Medulla oblongata (tissue), 1 donor: ENCODE results near the gene PYGB.

Experiments used
- DNase-seq: peaks from one replicate; pipeline ENCODE4 v3.0.0-alpha.2; 2015; ENCODE audit errors: extremely low spot score

Gene PYGB

DNA sequence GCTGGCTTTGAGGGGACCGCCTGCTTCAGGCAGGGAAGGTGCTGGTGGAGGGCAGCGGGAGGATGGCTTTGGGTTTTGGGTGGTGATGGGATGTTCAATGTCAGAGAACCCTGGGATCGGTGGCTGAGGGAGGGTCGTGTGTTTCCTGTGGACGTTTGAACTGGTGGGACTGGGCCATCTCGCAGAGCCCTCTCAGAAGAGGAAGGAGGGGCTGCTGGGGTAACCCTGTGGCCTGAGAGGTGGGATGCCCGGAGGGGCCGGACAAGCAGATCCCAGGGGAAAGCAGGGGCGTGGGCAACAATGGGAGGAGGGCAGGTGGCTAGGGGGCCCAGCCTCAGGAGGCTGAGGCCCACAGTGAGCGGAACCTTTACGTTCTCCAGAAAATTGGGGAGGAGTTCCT is 34.9 kb downstream of the PYGB start:
- no peak for DNase-seq

DNA sequence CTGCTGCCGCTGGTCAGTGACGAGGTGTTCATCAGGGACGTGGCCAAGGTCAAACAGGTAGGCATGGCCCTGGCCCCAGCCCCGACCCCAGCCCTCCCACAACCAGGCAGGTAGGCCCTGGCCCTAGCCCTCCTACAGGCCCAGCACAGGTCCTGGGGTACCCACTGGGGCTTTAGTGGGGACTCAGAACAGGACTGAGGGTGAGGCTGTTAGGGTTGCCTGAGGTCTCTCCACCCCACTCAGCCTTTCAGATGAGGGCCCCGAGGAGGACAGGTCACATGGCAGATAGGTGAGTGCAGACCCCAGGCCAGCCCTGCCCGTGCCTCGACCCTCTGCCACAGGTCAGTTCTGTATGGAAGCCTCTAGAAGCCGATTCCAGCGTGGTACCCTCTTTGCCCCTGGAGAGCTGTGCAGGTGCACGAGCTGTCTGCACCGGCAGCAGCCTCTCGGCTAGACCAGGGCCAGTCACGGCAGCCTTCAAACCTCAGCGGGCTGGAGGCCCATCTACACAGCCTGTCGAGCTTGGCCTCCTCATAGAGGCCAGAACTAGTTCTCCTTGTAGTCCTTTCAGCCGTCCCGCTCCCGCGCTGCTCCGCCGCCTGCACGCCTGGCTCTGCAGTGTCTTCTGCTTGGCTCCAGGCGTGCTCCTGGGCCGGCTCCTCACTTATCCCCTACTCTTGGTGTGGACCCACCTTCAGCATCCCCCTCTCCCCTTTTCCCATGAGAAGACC is 35.5 kb downstream of the PYGB start:
- no peak for DNase-seq

DNA sequence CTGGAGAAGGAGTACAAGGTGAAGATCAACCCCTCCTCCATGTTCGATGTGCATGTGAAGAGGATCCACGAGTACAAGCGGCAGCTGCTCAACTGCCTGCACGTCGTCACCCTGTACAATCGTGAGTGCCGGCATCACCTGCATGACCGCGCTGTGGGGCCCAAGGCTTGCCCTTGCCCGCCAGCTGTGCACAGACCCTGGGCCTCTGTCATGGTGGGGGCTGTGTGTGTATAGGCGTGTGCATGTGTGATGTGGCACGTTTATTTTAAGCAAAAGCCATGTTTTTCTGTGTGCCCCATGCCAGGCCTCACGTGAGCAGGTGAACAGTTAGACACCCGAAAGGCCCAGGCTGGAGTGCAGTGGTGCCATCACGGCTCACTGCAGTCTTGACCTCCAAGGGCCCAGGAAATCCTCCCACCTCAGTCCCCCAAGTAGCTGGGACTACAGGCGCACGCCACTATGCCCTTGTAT is 36.3 kb downstream of the PYGB start:
- no peak for DNase-seq

DNA sequence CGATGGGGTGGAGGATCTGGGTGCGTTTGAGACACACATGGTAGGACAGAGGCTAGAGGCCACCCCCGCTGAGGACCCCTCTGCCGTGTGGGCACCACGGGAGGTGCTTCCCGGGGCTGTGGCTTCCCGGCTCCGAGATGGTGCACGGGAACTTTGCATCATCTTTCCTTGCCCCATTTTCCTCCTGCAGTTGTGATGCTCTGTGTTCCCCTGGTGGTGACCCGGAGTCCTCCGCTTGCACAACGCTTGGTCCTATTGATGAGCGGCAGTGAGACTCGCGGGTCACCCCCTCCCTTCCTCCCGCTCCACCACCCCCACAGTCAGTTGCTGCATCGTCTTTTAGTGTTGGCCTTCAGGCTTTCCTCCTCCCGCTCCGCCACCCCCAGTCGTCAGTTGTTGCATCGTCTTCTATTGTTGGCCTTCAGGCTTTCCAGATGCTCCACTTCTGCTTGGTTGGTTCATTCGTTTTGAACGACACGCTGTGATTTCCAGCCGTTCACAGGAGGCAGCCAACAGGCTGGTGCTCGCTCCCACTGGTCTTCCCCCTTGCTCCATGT is 37.3 kb downstream of the PYGB start:
- no peak for DNase-seq

DNA sequence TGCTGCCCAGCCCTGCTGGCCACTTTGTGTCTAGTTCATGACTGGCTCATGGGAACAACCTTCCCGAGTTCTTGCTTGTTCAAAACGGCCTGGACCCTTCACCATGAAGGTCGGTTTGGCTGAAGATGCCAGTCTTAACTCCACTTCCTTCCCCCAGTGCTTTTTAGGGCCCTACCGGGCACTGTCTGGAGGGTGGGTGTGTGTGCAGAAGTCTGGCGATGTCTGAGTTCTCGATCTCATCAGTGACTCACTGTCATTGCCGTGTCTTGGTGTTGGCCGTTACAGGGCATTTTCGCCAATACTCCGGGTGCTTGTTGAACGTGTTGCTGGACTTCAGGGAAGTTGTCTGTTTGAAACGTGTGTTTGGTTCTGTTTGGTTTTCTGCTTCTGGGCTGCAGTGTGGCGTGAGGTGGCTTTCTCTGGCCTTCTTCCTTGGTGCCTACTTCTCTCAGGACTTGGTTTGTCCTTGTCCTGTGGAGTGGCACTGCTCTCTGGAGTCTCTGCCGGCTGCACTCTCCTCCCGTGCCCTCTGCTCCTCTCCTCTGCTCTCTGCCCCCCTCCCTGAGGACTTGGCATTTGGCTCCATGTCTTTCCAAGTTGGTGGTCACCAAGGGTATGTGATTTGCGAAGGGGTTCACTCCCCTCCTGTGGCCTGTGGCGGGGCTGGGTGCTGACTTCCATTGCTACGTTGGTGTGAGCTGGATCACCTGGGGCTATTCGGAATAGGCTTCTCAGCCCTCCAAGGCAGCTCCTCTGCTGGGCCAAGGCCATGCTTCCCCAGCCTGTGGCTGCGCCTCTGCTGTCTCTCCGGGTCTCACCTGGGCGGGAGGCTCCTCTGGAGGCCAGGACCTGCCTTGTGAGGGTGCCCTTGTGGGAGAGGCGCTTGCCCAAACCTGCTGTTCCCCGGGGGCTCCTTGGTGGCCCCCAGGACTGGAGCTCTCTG is 38.2 kb downstream of the PYGB start:
- DNase-seq = no peak

DNA sequence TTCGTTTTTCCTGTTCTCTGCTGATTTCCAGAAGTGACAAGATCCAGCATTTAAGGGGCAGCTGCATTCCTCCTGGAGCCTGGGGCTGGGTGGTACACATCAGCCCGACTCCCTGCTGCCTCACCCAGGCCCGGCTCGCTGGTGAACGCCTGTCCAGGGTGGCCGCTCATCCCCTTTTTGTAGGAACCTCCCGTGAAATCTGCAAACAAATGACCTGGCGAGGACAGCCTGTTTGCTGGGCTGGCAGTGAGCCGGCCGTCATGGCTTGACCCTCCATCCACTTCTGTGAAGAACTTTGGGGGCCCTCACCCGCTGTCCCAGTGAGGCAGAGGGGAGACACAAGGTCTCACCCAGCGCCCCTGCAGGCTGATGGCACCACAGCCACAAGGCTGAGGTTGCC is 39.0 kb downstream of the PYGB start:
- no peak for DNase-seq

DNA sequence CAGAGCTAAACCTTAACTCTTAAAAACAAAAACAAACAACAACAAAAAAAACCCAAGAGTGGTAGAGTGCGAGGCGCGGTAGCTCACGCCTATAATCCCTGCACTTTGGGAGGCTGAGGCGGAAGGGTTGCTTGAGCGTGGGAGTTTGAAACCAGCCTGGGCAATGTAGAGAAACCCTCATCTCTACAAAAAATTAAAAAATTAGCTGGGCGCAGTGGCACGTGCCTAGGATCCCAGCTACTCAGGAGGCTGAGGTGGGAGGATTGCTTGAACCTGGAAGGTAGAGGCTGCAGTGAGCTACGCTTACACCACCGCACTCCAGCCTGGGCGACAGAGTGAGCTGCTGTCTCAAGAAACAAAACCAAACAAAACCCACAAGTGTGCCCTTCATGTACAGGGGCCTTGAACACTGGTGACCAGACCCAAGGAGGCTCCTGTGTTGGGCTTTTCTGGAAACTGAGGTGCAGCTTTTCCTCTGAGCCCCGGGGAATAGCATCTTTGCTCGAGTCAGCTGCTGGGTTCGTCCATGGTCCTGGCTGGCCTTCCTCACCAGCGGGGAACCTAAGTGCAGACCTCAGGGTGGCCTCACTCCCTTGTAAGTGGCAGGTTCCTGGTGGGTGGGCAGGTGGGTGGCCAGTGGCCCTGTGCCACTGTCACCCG is 39.9 kb downstream of the PYGB start:
- no peak for DNase-seq

DNA sequence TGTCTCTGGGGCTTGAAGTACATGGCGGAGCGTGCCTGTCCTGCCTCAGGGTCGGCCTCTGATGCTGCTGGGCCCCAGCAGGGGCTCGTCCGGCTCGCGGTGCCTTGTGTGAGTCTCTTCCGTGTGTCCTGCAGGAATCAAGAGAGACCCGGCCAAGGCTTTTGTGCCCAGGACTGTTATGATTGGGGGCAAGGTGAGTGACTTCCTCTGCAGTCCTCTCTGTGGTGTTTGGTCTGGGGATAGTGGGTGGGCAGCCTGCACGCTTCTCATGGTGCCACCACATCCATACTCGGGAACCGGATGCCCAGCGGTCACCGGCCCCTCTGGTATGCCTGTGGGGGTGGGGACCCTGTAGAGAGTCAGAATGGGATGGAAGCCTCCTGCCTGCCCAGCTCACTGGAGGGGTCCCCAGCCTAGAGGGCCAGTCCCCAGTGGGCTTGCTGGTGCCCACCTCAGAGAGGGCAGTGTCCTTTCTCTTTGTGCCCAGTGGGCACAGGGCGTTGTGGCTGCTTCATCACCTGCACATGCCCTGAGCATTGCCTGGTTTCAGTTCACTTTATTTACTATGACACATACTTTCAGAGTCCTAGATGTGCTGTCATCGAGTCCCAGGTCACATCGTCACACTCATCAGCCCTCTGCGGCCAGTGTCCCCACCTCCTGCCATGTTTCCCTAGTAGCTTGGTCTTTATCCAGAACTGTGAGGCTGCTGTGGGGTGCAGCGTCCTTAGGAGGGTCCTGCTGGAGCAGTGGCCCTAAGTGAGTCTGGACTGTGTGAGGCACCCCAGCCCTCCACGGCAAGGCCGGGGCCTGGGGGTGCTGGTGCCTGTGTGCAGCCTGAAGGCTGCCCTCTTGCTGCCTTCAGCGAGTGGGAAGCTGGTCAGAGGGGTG is 40.7 kb downstream of the PYGB start:
- no peak for DNase-seq

DNA sequence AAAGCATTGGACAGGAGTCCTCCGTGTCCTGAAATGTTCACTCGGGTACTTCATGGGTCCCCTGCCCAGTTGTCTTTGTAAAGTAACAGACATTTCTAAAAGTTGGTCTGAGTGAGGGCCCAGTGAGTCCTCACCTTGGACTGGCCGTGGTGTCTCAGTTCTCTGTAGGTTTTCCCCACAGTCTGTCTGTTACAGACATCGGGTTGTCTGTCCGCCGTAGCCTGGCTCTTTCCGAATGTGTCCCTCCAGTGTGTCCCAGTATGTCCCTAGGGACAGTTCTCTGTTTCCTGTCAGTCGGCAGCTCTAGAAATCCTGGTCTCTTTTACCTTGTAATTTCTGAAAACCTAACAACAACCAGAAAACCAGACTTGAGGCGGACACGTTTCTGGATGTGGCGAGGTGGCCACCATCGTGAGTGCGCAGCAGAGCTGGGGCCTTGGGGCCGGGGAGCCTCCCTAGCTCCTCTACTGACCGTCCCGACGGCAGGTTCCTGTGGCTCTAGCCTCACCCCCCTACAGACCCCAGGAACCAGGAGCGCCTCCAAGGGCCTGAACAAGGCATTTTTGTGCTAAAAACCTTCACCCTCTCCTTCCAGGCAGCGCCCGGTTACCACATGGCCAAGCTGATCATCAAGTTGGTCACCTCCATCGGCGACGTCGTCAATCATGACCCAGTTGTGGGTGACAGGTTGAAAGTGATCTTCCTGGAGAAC is 42.2 kb downstream of the PYGB start:
- no peak for DNase-seq

DNA sequence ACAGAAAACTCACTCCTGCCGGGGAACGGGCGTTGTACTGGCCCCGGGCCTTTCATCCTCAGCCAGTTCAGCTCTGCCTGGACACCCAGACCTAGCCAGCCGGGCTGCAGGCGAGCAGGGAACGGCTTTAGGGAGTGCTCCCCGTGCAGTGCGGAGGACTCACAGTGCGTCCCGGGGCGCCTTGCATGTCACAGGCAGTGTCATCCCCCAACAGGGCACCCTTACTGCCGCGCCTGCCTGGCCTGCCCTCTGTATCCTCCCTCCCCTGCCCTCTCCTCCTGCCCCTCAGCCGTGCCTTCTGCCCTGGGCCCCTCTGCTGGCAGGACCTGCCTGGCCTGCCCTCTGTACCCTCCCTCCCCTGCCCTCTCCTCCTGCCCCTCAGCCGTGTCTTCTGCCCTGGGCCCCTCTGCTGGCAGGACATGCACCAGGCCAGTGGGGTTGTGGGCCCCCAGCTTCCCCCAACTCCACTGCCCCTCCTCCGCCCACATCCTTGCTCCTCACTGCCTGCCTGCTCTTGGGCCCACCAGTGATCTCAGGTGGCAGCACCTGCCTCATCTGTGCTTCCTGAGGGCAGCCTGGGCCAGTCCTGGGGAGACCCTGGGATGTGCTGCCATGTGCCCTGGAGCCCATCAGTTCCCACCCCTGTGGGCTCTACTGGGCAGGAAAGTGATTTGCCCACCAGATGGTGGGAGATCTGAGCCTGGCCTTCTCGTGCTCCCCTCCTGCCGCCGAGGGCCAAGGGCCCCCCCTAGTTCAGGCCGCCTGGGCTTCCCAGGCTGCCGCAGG is 43.0 kb downstream of the PYGB start:
- DNase-seq = no peak

DNA sequence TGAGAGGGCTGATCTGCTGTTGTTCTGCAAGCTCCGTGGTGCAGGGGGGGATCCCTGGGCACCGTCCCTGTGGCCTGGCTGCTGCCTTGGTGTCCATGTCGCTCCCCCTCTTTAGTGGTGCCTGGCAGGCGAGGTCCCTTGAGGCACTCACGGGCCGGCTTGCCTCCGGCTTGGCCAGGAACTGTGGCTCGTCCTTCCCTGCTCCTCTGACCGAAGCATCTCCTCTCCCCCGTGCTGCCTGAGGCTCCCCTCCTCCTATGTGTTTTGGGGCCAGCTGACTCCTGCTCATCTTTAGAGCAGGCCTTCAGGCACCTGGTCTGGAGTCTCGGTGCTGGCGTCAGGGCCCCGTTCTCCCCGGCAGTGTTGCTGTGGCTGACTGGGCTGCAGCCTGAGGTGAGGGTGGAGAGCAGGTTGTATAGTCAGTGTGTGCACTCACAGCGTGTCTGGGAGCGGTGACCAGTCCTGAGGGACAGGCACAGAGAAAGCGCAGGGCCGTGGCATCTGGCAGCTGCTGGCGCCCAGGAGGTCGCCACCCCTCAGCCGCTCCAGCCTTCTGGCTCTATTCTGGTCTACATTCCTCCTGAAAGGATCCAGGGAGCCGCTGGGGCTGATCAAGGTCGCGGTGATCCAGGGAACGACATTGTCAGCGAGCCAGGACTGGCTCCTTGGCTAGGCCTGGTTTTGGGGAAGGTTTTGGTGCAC is 43.7 kb downstream of the PYGB start:
- DNase-seq = no peak

DNA sequence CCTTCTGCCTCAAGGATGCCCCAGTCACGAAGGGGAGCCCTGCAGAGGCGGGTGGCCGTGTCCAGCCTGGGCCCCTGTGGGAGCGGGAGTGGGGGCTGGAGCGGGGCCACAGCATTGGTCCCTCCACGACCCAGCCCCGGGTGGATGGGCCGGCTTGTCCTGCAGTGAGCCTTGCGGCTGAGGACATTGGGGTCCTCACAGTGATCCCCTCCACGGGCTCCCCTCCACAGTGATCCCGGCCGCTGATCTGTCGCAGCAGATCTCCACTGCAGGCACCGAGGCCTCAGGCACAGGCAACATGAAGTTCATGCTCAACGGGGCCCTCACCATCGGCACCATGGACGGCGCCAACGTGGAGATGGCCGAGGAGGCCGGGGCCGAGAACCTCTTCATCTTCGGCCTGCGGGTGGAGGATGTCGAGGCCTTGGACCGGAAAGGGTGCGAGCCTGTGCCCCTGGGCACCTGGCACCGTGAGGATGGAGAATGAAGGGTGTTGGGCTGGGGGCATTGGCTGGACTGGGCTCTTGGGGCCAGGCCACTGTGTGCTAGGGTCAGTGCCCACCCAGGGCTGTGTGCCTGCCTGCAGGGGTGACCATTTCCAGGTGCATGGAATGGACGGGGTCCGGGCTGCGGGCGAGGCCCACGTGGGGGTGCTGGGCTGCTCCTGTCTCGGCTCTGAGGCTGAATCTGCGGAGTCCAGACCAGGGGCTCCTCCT is 44.4 kb downstream of the PYGB start:
- DNase-seq = no peak

DNA sequence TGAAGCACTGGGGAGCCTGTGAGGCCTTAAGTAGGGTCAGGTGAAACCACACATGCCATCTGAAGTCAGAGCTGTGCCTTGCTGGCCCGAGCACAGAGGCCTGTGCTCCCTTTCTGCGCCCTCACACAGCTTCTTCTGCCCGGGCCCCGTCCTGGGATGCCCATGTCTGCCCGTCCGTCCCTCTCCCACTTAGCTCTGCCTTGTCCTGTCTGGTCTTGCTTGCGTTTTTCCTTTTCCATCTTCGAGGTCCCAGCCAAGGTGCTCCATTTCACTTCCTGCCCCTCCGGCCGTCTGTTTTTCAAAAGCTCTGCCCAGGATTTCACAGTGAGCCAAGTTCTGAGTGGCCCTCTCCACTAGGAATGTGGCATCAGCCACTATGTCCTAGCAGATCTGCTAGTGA is 45.6 kb downstream of the PYGB start:
- no peak for DNase-seq

DNA sequence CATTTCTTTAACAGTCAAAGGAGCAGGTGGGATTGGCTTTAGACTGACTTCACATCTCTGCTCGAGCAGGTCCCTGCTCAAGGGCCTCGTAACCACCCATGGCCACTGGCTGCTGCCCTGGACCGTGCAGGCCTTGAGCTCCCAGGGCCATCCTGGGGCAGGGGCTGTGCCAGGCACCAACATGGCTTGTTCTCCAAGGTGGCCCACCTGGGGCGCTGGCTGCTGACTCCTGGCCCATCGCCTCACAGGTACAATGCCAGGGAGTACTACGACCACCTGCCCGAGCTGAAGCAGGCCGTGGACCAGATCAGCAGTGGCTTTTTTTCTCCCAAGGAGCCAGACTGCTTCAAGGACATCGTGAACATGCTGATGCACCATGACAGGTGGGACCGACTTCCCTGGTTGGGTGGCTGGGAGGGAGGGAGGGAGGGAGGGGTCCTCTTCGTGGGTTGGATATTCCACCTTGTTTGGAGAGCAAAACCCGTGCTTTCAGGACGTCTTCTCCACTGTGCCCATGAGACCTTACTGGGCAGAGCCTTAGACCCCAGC is 46.1 kb downstream of the PYGB start:
- DNase-seq = no peak

DNA sequence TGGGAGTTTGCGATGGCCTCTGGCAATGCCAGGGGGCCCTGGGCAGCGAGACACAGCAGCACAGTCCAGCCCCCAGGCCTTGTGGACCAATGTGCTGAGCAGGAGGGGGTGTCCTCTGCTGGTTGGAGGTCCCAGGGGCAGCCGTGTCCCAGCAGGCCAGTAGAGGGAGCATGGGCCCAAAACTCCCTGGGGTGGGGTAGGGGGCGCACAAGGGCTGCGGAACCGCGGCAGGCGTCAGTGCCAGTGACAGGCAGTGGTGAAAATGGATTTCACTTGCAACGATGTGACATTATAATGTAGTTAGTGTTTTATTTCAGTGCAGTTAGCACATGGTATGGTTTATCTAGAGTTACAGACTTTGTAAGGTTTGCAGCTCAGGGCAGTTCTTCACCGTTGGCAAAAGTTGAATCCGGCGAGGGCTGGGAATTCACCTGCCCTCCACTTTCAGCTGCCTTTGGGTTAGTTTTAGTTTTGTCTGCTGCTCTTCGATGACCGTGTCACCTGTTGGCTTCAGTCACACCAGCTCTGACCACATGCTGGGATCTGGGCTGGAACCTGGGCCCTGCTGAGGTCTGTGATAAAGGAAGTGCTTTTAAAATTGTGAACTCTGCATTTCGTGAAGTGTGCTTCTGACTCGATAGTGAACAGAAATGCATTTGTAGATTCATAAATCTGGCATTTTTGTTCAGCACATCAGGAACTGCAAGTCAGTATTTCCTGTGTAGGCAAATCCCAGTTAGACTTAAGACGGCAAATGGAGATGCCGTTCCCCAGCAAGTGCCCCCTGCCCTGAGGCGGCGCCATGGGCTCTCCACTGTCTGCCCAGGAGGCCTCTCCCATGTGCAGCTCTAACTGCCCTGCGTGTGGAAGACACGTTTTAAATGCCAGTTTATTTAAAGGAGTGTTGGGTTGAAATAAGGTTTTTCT is 46.8 kb downstream of the PYGB start:
- peak; percentile 77 for DNase-seq

DNA sequence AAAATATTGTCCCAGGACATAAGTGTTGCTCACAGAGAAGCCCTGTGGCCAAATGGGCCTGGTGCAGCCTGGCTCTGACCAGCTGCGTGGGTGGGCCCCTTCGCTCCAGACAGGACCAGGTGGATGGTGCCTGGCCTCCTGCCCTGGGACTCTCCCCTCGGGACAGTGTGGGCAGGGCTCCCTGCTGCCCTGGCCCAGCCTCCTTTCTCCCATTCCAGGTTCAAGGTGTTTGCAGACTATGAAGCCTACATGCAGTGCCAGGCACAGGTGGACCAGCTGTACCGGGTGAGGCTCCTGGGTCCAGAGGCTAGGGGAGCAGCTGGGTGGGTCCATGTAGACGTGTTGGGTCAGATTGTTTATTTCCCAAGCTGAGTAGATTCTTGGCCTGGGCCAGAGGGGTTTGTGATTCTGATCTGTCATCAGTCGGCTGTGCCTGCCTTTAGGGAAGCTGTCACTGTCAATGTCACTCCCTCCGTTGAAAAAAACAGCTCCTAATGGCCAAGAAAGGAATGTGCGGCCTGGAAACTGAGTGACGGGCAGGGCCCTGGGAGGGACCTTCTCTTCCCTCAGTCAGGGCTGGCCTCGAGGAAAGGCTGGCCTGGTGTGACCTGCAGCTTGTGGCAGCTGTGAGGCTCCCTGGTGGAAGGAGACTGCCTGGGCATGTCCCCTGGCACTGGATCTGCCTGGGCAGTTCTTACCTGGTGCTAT is 47.7 kb downstream of the PYGB start:
- no peak for DNase-seq
